Activated CD4-positive, CD25-positive, alpha-beta regulatory T cell (primary cell): ENCODE measurements around the gene RHOT2.

Experiments used
- DNase-seq, 4 experiments: peaks; one replicate each; lab custom pipeline; 2025; lab: John Stamatoyannopoulos, UW

The RHOT2 gene

DNA sequence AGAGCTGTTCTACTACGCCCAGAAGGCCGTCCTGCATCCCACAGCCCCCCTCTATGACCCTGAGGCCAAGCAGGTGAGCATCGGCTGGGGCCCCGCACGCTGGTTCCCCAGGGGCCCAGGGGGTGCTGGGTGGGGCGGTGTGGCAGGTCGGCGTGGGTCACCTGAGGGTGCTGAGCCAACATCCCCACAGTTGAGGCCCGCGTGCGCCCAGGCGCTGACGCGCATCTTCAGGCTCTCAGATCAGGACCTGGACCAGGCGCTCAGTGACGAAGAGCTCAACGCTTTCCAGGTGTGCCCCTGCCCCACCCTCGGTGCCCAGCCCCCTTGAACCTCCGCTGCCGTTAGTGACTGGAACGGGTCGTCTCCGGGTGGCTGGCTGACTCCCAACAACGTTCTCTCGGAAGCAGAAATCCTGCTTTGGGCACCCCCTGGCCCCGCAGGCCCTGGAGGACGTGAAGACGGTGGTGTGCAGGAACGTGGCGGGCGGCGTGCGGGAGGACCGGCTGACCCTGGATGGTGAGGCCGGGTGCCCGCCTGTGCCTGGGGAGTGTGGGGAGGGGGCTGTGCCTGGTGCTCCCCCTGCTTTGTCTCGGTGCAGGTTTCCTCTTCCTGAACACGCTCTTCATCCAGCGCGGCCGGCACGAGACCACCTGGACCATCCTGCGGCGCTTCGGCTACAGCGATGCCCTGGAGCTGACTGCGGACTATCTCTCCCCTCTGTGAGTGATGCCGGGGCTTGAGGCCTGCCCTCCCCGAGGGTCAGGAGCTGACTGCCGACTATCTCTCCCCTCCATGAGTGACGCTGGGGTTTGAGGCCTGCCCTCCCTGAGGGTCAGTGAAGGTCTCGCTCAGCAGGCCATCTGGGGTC, 2.8 kb downstream of the RHOT2 start:
- DNase-seq = no peak

GRCh38 chr16:671353-672131, 3.6 kb downstream of the RHOT2 start:
- DNase-seq = no peak

GRCh38 chr16:672371-672770, 4.4 kb downstream of the RHOT2 start:
- no peak for DNase-seq

DNA sequence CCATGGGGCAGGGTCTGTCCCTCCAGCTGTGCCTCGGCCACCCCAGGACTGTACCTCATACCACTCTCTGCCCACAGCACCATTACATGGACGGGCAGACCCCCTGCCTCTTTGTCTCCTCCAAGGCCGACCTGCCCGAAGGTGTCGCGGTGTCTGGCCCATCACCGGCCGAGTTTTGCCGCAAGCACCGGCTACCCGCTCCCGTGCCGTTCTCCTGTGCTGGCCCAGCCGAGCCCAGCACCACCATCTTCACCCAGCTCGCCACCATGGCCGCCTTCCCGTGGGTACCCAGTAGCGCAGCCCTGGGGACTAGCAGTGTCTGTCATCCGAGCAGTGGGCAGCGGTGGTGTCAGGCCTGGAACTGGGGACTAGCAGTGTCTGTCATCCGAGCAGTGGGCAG, 4.9 kb downstream of the RHOT2 start:
- DNase-seq = no peak

GRCh38 chr16:673399-673991, 5.6 kb downstream of the RHOT2 start:
- DNase-seq = no peak

GRCh38 chr16:674214-674881, 6.4 kb downstream of the RHOT2 start:
- no peak for DNase-seq

- DNase-seq = no peak
Observed at GRCh38 chr16:674968-675883, 7.3 kb downstream of the RHOT2 start, which contains the start of gene RHBDL1. RHBDL1 (plus strand) TSS chr16:675671; CDS start chr16:675791, 120 bp downstream.

GRCh38 chr16:675884-676564, 8.1 kb downstream of the RHOT2 start:
- DNase-seq = no peak

DNA sequence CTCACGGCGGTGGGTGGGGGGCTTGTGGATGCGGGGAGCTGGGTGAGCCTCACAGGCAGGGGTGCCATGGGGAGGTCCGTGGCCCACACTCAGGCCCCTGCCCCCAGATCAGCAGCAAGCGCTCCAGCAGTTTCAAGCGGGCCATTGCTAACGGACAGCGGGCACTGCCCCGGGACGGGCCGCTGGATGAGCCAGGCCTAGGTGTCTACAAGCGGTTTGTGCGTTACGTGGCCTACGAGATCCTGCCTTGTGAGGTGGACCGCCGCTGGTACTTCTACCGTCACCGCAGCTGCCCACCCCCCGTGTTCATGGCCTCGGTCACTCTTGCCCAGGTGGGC, 8.6 kb downstream of the RHOT2 start:
- DNase-seq = no peak

DNA sequence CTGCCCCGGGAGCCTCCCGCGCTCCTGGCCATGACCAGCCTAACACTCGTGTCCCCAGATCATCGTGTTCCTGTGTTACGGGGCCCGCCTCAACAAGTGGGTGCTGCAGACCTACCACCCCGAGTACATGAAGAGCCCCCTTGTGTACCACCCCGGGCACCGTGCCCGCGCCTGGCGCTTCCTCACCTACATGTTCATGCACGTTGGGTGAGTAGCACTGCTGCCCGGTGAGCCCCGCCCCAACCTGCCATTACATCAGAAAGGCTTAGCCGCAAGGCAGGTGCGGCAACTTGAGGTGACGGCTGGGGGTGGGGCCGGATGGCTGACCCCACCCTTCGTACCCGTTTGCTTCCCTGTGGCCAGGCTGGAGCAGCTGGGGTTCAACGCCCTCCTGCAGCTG, 9.0 kb downstream of the RHOT2 start:
- DNase-seq = no peak

DNA sequence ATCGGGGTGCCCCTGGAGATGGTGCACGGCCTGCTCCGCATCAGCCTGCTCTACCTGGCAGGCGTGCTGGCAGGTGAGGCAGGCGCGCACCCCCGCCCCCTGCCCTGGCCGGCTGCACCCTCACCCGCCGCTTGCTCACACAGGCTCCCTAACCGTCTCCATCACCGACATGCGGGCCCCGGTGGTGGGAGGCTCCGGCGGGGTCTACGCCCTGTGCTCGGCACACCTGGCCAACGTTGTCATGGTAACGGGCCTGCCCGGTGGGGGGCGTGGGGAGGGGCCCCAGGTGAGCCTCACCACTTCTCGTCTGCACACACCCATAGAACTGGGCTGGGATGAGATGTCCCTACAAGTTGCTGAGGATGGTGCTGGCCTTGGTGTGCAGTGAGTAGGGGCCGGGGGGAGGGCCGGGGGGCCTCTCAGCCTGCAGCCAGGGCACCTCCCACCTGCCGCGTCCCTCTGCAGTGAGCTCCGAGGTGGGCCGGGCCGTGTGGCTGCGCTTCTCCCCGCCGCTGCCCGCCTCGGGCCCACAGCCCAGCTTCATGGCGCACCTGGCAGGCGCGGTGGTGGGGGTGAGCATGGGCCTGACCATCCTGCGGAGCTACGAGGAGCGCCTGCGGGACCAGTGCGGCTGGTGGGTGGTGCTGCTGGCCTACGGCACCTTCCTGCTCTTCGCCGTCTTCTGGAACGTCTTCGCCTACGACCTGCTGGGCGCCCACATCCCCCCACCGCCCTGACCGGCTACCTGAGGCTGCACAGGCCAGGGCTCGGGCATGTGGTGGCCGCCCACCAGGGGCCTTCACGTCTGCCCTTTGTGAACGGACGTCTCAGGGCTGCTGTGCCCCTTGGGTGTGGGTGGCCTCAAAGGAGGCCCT, 9.6 kb downstream of the RHOT2 start:
- DNase-seq = no peak

GRCh38 chr16:678209-678857, 10.4 kb downstream of the RHOT2 start:
- DNase-seq = no peak

- no peak for DNase-seq
Observed at GRCh38 chr16:678858-679813, 11.2 kb downstream of the RHOT2 start.

GRCh38 chr16:679814-680624, 12.1 kb downstream of the RHOT2 start, which contains the start of gene STUB1:
STUB1 (plus strand) TSS chr16:680410; CDS start chr16:680526, 116 bp downstream.
- peak; percentile 89 to 95 (median 94) for DNase-seq

DNA sequence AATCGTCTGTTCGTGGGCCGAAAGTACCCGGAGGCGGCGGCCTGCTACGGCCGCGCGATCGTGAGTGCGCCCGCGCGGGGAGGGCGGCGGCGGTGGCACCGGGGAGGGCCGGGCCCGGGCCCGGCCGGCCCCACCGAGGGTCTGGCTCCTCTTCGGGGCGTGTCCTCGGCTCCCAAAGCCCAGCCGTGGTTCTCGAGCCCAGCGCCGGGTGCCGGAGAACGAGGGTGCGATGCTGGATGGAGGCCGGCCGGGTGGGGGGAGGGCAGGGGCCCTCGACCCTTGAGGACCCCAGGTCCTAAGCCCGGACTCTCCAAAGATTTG, 12.7 kb downstream of the RHOT2 start:
- DNase-seq = no peak

- DNase-seq = no peak
Observed at GRCh38 chr16:680967-681745, 13.2 kb downstream of the RHOT2 start.
